ENCODE measurements around the gene TTLL6. TPM values are rescaled to one million over a fixed set of nuclear protein-coding genes. Genes with fewer than 3 reads are reported as not detected.
A peak's percentile ranks its signal among the peaks of the same experiment; 100 is the strongest.
"Not testable (repeated sequence)": the region's sequence is repeated elsewhere in the genome, so short reads cannot be mapped to it uniquely, and the experiment has no call there.

The TTLL6 gene
- total RNA-seq, 2 experiments from 2014 or later, result not detected

DNA sequence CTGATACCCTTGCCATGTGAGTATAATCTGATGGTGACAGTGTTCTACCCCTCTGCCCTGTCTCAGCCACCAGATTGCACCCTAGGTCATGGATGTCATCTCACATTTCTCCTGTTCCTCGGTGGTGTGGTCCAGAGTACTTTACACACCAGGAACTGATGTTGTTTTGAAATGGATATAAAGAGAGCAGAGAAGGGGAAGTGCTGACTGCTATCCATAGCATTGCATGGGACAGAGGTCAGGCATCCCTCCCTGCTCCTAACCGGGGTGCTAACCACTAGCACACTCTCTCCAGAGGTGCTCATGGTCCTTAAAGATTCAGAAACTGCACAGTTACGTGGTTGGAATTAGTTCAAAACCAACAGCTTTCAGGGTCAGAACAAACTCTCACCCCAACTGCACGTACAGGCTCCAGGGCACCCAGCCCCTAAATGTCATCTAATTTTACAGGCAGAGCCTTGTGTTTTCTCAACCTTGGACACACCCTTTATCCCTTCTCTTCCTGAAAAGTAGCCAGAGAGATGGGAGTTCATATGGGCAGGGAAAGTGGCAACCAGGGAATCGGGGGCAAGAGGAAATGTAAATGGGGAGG, 16.3 kb downstream of the TTLL6 start:
- no peak for ATAC-seq (ENCODE audit: low read depth)
- Mint-ChIP-seq H3K36me3 (no peaks in the 10 kb centered on the region), H3K27me3 (peaks cover 50% of the 10 kb centered on the region), H3K27ac (no peak overlapping the region), H3K4me1 (peaks cover 1% of the 10 kb centered on the region), H3K4me3 (no peak overlapping the region), H3K9me3 (no peaks in the 10 kb centered on the region)
- DNase-seq, result no peak
- POLR2A ChIA-PET, result no interaction called here

DNA sequence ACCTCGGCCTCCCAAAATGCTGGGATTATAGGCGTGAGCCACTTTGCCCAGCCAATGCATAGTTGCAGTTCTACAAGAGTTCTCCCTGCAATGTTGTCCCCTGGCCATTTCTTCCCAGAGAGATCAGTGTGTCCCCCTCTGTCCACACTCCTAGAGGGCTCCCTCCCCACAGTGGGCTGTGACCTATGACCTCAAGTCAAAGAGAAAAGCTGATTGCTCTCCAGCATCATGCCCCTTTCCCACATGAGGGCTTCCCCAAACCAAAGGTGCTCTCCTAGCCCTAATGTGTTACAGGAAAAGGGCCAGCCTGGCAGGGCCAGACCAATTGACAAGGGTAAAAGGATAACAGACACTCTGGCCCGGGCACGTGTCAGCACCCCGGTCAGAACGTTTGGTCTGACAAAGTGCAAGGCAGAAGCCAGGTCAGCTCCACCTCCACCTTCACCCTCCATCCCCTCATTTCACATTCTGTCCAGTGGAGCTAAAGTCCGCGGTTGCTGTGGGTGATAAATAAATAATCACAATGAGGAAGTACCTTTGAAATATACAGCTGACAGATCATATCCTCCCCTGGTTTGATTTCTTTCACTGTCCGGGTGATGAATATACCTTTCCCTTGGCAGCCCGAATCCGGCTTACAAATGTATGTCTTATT, 17.8 kb downstream of the TTLL6 start:
- no peaks in the 10 kb centered on the region for H3K4me1 Mint-ChIP-seq
- H3K4me3 Mint-ChIP-seq, result no peak overlapping the region
- DNase-seq (no peak), ATAC-seq (ENCODE audit: low read depth) (no peak)
- peaks cover 39% of the 10 kb centered on the region for H3K27me3 Mint-ChIP-seq
- POLR2A ChIA-PET, result no interaction called here
- no peaks in the 10 kb centered on the region for H3K9me3 Mint-ChIP-seq
- no peaks in the 10 kb centered on the region for H3K36me3 Mint-ChIP-seq
- no peak overlapping the region for H3K27ac Mint-ChIP-seq

DNA sequence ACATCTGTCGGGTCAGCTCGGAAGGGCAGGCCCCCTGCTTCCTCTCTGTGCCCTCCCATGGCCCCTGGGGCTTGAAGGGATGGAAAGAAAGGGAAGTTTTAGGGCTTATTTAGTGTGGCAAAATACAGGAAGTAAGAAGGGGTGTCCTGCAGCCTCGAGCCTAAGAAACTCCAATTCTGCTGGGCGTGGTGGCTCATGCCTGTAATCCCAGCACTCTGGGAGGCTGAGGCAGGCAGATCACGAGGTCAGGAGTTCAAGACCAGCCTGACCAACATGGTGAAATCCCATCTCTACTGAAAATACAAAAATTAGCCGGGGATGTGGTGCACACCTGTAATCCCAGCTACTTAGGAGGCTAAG, 20.9 kb downstream of the TTLL6 start:
- H3K4me3 Mint-ChIP-seq; H3K9me3 Mint-ChIP-seq; H3K27ac Mint-ChIP-seq; DNase-seq; POLR2A ChIA-PET; ATAC-seq (ENCODE audit: low read depth); H3K36me3 Mint-ChIP-seq: not testable (repeated sequence)
- H3K27me3 Mint-ChIP-seq, result peaks cover 39% of the 10 kb centered on the region
- H3K4me1 Mint-ChIP-seq, result peaks cover 17% of the 10 kb centered on the region

DNA sequence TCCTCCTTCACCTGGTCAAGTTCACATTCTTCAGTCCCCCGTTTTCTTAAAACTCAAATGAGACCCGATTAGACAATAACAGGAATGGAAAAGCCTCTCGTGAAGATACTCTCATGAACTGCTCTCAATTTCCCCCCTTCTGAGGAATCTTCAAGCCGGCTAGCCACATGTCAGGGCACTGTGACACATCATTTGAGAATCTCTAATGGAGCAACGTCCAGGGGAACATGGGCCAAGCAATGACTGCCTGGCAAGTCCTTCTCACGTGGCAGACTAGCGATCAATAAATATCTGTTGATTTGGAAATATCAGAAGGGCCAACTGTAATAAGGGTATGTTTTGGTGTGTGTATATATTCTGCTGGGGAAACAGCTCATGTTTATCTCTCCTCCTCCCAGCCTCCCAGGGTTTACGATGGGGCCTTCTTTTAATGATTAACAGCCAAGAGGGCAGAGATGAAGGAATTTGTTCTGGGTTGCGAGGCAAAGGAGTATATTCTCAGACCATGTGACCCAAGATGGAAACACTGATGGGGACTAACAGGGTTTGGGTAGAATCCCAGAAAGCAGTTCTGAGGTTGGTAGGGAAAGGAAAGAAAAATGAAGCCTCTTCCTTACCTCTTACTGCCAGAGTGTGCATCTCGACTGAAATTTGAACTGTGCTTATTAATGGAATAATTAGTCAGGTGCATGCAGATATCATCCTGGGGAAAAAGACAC, 21.4 kb downstream of the TTLL6 start:
- peaks cover 39% of the 10 kb centered on the region for H3K27me3 Mint-ChIP-seq
- no peak overlapping the region for H3K4me3 Mint-ChIP-seq
- DNase-seq (no peak), ATAC-seq (ENCODE audit: low read depth) (no peak)
- no peak overlapping the region for H3K27ac Mint-ChIP-seq
- no peaks in the 10 kb centered on the region for H3K9me3 Mint-ChIP-seq
- POLR2A ChIA-PET, result no interaction called here
- H3K36me3 Mint-ChIP-seq, result no peaks in the 10 kb centered on the region
- peaks cover 21% of the 10 kb centered on the region for H3K4me1 Mint-ChIP-seq

DNA sequence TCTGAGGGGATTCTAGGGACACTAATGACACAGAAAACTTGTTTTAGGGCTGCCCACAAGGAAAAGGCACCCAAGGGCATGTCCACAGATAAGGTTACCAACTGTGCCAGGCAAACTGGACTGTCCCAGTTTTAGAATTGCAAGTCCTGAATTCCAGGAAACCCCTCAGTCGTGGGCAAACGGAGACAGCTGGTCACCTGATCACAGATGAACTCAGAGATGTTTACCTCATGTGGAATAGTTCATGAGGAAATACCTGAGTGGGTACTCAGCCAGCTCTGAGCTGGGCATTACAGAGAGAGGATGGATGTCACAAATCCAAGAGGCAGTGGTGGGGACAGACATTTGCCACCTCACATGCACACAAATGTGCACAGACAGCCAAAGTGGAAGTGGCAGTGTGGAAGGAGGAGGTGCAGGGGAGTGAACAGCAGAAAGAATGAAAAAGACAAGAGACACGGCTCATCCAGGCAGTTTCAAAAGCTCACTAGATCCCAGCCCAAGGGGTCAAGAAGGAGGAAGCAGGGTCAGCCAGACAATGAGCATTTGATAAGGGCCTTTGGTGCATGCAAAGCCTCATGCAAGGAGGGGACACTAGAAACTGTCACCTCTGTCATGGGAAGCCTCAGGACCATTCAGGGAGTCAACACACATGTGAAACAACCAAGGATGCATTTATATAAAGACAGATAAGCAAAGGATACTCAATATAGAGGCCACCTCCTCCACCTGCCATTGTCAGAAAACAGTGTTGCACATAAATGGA, 24.8 kb downstream of the TTLL6 start:
- H3K4me3 Mint-ChIP-seq, result no peak overlapping the region
- POLR2A ChIA-PET, result no interaction called here
- DNase-seq (no peak), ATAC-seq (ENCODE audit: low read depth) (no peak)
- H3K27me3 Mint-ChIP-seq, result peaks cover 23% of the 10 kb centered on the region
- peaks cover 21% of the 10 kb centered on the region for H3K4me1 Mint-ChIP-seq
- peak overlapping the region; percentile 42 for H3K27ac Mint-ChIP-seq
- no peaks in the 10 kb centered on the region for H3K36me3 Mint-ChIP-seq
- no peaks in the 10 kb centered on the region for H3K9me3 Mint-ChIP-seq

DNA sequence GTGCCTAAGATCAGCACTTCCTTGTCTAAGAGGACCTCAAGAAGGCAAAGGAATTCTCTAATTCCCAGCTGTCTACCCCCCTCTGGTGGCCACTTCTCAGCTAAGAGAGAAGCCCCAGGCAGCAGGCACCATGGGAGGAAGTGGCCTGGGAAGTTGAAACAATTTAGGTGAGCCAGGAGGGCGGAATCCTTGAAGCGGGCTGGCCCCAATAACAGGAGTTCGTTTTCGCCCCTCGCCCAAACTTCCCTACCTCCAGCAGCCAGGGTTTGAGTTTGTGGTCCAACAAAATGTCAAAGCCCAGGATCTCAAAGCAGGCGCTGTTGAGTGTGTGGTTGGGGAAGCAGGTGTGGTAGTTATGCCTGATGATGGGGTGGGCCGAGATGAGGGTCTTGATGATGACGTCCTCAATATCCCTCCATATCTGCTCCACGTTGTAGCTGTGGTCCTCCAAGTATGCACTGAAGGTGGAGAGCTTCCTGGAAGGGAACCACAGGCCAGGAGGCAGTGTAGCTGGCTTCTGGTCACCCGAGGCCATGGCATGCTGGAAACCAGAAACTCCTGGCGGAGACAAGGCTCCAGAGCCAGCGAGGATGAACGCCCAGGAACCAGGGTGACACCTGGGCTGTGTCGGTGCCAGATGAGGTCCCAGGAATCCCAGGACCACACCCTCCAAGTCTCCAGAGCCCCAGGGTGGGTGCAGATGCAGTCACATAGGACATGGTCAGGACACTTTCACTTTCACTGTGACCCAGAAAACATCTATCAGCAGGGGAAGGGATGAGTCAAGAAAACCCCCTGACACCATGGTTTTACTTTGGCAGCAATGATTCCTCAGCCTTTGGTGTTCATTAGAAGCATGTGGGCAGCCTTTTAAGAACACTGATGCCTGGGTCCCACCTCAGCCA, 25.6 kb downstream of the TTLL6 start:
- no peaks in the 10 kb centered on the region for H3K36me3 Mint-ChIP-seq
- DNase-seq (peak; percentile 38), ATAC-seq (ENCODE audit: low read depth) (peak; percentile 64)
- no peaks in the 10 kb centered on the region for H3K9me3 Mint-ChIP-seq
- no peak overlapping the region for H3K27ac Mint-ChIP-seq
- H3K4me1 Mint-ChIP-seq, result peaks cover 21% of the 10 kb centered on the region
- H3K27me3 Mint-ChIP-seq, result peaks cover 19% of the 10 kb centered on the region
- POLR2A ChIA-PET, result no interaction called here
- H3K4me3 Mint-ChIP-seq, result peak overlapping the region; percentile 35

DNA sequence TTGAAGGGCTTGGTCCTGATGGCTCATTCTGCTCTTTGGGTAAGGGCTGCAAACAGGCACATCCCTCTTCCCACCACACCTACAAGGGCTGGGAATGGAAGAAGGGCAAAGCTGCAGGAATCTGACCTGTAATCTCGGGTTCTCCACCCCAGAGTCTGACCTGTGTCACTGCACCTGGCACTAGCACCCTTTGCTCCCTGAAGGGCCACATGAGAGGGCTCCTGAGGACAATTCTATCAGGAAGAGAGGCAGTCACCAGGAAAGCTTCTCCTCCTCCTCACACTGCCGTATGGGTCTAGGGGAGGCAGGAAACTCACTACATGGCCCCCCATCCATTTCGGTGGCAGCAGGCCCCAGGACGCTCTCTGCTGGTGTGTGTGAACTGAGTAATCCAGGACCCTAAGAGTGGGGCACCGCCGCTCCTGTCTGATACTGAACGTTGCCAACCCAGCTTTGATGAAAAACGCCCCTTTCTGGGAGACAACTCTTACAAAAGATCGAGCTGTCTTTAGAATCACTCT, 26.4 kb downstream of the TTLL6 start:
- POLR2A ChIA-PET, result no interaction called here
- H3K4me1 Mint-ChIP-seq, result peaks cover 21% of the 10 kb centered on the region
- H3K36me3 Mint-ChIP-seq, result no peaks in the 10 kb centered on the region
- H3K27ac Mint-ChIP-seq, result no peak overlapping the region
- H3K4me3 Mint-ChIP-seq, result no peak overlapping the region
- DNase-seq, result no peak
- H3K27me3 Mint-ChIP-seq, result peaks cover 19% of the 10 kb centered on the region
- peak; percentile 34 for ATAC-seq (ENCODE audit: low read depth)
- H3K9me3 Mint-ChIP-seq, result no peaks in the 10 kb centered on the region

DNA sequence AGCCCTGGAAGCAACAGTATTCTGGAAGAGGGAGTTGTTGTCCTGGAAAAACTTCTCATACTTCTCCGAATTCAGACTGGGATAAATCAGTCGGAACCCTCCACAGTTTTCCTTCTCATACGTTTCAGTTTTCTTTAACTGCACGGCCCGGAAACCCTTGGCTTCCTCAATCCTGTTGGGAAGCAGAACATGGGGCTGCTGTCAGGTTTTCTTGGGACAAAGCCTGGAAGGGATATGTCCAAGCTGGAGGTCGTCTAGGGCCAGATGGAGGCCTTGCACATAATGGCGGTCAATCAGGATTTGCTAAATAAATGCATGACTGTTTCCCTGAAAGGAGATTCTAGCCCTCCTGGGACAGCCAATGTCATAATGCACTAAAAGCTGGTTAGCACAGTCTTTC, 29.2 kb downstream of the TTLL6 start:
- Mint-ChIP-seq H3K27me3 (peaks cover 17% of the 10 kb centered on the region), H3K27ac (no peak overlapping the region), H3K4me1 (peaks cover 18% of the 10 kb centered on the region)

DNA sequence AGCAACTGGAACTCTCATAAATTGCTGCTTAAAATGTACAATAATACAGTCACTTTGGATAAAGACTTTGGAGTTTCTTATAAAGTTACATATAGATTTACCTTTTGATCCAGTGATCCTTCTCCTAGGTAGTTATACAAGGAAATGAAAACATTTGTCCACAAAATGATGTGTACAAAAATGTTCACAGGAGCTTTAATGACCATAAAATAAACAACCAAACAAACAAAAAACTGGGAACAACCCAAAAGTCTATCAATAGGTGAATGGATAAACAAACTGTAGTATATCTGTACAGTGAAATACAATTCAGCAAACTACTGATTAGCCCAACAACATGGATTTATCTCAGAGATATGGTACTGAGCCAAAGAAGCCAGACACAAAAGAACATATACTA, 37.6 kb downstream of the TTLL6 start:
- ATAC-seq (ENCODE audit: low read depth) (no peak), DNase-seq (no peak)
- POLR2A ChIA-PET, result no interaction called here
- Mint-ChIP-seq H3K36me3 (no peaks in the 10 kb centered on the region), H3K4me3 (no peak overlapping the region), H3K4me1 (no peaks in the 10 kb centered on the region), H3K27me3 (peaks cover 54% of the 10 kb centered on the region), H3K27ac (no peak overlapping the region), H3K9me3 (no peaks in the 10 kb centered on the region)

More for the DNA sequence above, 29.2 kb downstream of the TTLL6 start:
- no peaks in the 10 kb centered on the region for H3K9me3 Mint-ChIP-seq
- DNase-seq (no peak), ATAC-seq (ENCODE audit: low read depth) (no peak)
- H3K36me3 Mint-ChIP-seq, result no peaks in the 10 kb centered on the region
- POLR2A ChIA-PET, result no interaction called here
- H3K4me3 Mint-ChIP-seq, result no peak overlapping the region

DNA sequence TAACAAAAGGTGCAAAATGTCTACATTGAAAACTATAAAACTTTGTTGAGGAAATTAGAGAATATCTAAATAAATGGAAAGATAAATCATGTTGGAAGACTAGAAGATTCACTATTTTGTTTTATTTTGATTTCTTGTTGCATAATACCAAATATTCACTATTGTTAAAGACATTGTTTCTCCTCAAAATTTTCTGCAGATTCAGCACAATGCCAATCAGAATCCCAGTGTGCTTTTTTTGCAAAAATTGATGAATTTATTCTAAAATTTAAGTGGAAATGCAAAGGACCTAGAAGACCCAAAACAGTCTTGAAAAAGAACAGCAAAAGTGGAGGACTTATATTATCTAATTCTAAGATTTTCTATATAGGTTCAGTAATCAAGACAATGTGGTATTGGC, 40.4 kb downstream of the TTLL6 start:
- H3K36me3 Mint-ChIP-seq, result no peaks in the 10 kb centered on the region
- peaks cover 54% of the 10 kb centered on the region for H3K27me3 Mint-ChIP-seq

DNA sequence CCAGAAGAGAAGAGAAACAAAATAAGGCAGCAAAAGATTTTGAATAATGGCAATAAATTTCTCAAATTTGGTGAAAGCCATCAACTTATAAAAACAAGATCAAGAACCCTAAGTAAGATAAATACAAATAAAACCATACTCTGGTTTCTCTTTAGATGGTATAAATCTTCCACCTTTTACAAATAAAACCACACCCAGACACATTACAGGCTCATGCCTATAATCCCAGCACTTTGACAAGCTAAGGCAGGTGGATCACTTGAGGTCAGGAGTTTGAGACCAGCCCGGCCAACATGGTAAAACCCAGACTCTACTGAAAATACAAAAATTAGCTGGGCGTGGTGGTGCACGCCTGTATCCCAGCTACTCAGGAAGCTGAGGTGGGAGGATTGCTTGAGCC, 43.8 kb downstream of the TTLL6 start:
- Mint-ChIP-seq H3K4me1 (peaks cover 4% of the 10 kb centered on the region), H3K36me3 (no peaks in the 10 kb centered on the region), H3K9me3 (no peaks in the 10 kb centered on the region), H3K27me3 (peaks cover 38% of the 10 kb centered on the region), H3K4me3 (no peak overlapping the region), H3K27ac (no peak overlapping the region)
- DNase-seq (no peak), ATAC-seq (ENCODE audit: low read depth) (no peak)
- POLR2A ChIA-PET, result no interaction called here

More for the DNA sequence above, 40.4 kb downstream of the TTLL6 start:
- Mint-ChIP-seq H3K9me3 (no peaks in the 10 kb centered on the region), H3K27ac (no peak overlapping the region), H3K4me1 (peaks cover 1% of the 10 kb centered on the region), H3K4me3 (no peak overlapping the region)
- DNase-seq (no peak), ATAC-seq (ENCODE audit: low read depth) (no peak)
- POLR2A ChIA-PET, result no interaction called here

DNA sequence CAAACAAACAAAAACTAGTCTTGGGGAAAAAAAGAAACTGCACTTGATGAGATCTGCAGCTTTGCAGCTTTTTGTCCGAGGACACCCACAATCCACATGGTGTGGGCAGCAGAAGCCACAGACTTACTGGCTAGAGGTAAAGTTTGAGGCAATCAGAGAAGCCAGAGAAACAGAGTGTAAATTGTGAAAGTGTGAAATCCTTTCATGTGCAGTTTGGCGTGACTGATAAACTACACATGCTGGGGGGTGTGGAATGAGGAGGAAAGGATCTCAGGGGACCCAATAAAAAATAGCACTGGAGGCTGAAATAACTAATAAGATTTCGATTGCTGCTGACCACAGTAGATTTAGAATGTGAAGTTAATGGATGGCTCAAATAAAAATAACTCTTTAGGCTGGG, 46.1 kb downstream of the TTLL6 start:
- no peak overlapping the region for H3K27ac Mint-ChIP-seq
- ATAC-seq (ENCODE audit: low read depth) (no peak), DNase-seq (no peak)
- H3K27me3 Mint-ChIP-seq, result peaks cover 33% of the 10 kb centered on the region
- H3K4me3 Mint-ChIP-seq, result no peak overlapping the region
- H3K9me3 Mint-ChIP-seq, result no peaks in the 10 kb centered on the region
- H3K36me3 Mint-ChIP-seq, result no peaks in the 10 kb centered on the region
- POLR2A ChIA-PET, result no interaction called here
- H3K4me1 Mint-ChIP-seq, result peaks cover 4% of the 10 kb centered on the region

All from activated naive CD8-positive, alpha-beta T cell treated with anti-CD3 and anti-CD28 coated beads, Interleukin-2, amount 10 ng/mL, durations not matched to agents 7 days and 5 days (primary cell).